CD4-positive, alpha-beta T cell treated with Interleukin-2 at 100 ng/mL for 4 hours (primary cell): ENCODE results near the gene B3GAT1.

ENCODE experiments used
- DNase-seq: peaks from one replicate; pipeline ENCODE4 v3.0.0-alpha.2; 2020; ENCODE audit warnings: low spot score

The B3GAT1 gene

GRCh38 chr11:134441281-134441680 is 29.2 kb upstream of the B3GAT1 start:
- no peak for DNase-seq

GRCh38 chr11:134440851-134441250 is 28.8 kb upstream of the B3GAT1 start:
- DNase-seq, result no peak

GRCh38 chr11:134438542-134439537 is 26.8 kb upstream of the B3GAT1 start:
- DNase-seq, result no peak

- no peak for DNase-seq
Measured at GRCh38 chr11:134437821-134438220, 25.8 kb upstream of the B3GAT1 start.

GRCh38 chr11:134436781-134437180 is 24.7 kb upstream of the B3GAT1 start:
- DNase-seq, result no peak

- no peak for DNase-seq
Measured at GRCh38 chr11:134433806-134434205, 21.8 kb upstream of the B3GAT1 start.

- no peak for DNase-seq
Measured at GRCh38 chr11:134433251-134433650, 21.2 kb upstream of the B3GAT1 start.

GRCh38 chr11:134432776-134433175 is 20.7 kb upstream of the B3GAT1 start:
- DNase-seq, result no peak

GRCh38 chr11:134429106-134429505 is 17.1 kb upstream of the B3GAT1 start:
- DNase-seq, result no peak

GRCh38 chr11:134425816-134426536 is 13.9 kb upstream of the B3GAT1 start:
- no peak for DNase-seq

- DNase-seq, result no peak
Measured at GRCh38 chr11:134425413-134425812, 13.4 kb upstream of the B3GAT1 start.

GRCh38 chr11:134423106-134423505 is 11.1 kb upstream of the B3GAT1 start:
- DNase-seq, result no peak

- no peak for DNase-seq
Measured at GRCh38 chr11:134417871-134418840, 6.1 kb upstream of the B3GAT1 start.

- no peak for DNase-seq
Measured at GRCh38 chr11:134416726-134417125, 4.7 kb upstream of the B3GAT1 start.

GRCh38 chr11:134414766-134415765 is 3.0 kb upstream of the B3GAT1 start:
- DNase-seq, result no peak

GRCh38 chr11:134413826-134414731 is 2.0 kb upstream of the B3GAT1 start:
- DNase-seq, result no peak

GRCh38 chr11:134413043-134413825 is 1.2 kb upstream of the B3GAT1 start:
- no peak for DNase-seq

- no peak for DNase-seq
Measured at GRCh38 chr11:134410766-134411165, 1.3 kb downstream of the B3GAT1 start.
